ENCODE measurements around the gene CSRNP3.
A peak's percentile ranks its signal among the peaks of the same experiment; 100 is the strongest.

CSRNP3 gene

GRCh38 chr2:165469417-165469816 is at the start of gene CSRNP3:
Gene CSRNP3 (plus strand): TSS chr2:165469698. CDS start chr2:165595066, 125,368 bp downstream.
- H3K36me3 ChIP-seq (ENCODE audit: insufficient read depth, low read length), result no peaks in the 10 kb centered on the region
- H3K27me3 ChIP-seq (ENCODE audit: control insufficient read depth in 1 of 2, insufficient read depth in 2 of 2, low read length in 2 of 2), result no peaks in the 10 kb centered on the region
- H3K9ac ChIP-seq (ENCODE audit: low read length), result peak within 1 kb of the TSS; percentile 20
- peak within 1 kb of the TSS; percentile 49 to 58 for H3K4me3 ChIP-seq (ENCODE audit: low read depth in 1 of 2, low read length in 2 of 2)
- H3K27ac ChIP-seq (ENCODE audit: low read depth, low read length), result no peak within 1 kb of the TSS
- no peaks in the 10 kb centered on the region for H3K4me1 ChIP-seq (ENCODE audit: insufficient read depth, low read length)
- no peaks in the 10 kb centered on the region for H3K9me3 ChIP-seq (ENCODE audit: low read length)

GRCh38 chr2:165420231-165420630 is 49.3 kb upstream of the CSRNP3 start:
- no peak overlapping the region for H3K27ac ChIP-seq (ENCODE audit: low read depth, low read length)
- H3K4me1 ChIP-seq (ENCODE audit: insufficient read depth, low read length), result no peaks in the 10 kb centered on the region
- no peak overlapping the region for H3K4me3 ChIP-seq (ENCODE audit: low read depth in 1 of 2, low read length in 2 of 2)
- H3K27me3 ChIP-seq (ENCODE audit: control insufficient read depth in 1 of 2, insufficient read depth in 2 of 2, low read length in 2 of 2), result no peaks in the 10 kb centered on the region
- no peak overlapping the region for H3K9ac ChIP-seq (ENCODE audit: low read length)
- no peaks in the 10 kb centered on the region for H3K36me3 ChIP-seq (ENCODE audit: insufficient read depth, low read length)
- no peaks in the 10 kb centered on the region for H3K9me3 ChIP-seq (ENCODE audit: low read length)

- Histone ChIP-seq H3K27ac (ENCODE audit: low read depth, low read length) (no peak overlapping the region), H3K4me1 (ENCODE audit: insufficient read depth, low read length) (no peaks in the 10 kb centered on the region), H3K27me3 (ENCODE audit: control insufficient read depth in 1 of 2, insufficient read depth in 2 of 2, low read length in 2 of 2) (no peaks in the 10 kb centered on the region), H3K9ac (ENCODE audit: low read length) (no peak overlapping the region), H3K9me3 (ENCODE audit: low read length) (no peaks in the 10 kb centered on the region), H3K36me3 (ENCODE audit: insufficient read depth, low read length) (no peaks in the 10 kb centered on the region), H3K4me3 (ENCODE audit: low read depth in 1 of 2, low read length in 2 of 2) (no peak overlapping the region)
Measured at GRCh38 chr2:165423081-165423480, 46.4 kb upstream of the CSRNP3 start.

DNA sequence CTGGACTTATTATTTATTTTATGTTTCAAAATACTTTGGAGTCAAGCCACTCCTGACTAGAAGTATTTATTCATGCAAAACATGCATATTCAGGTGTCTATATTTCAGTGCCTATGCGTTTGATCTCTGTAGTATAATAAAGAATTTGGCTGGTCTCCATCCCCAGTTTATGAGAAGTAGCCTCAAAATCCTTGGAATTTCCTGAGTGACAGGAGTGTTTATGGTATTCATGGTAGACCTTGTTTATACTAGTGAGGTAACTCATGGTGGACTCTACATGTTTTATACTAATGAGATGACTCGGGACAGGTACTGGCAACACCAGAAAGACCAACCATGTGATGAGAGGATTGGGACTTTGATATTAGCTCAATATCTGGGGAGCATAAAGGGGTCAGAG is 43.9 kb upstream of the CSRNP3 start:
- no peaks in the 10 kb centered on the region for H3K27me3 ChIP-seq (ENCODE audit: control insufficient read depth in 1 of 2, insufficient read depth in 2 of 2, low read length in 2 of 2)
- no peaks in the 10 kb centered on the region for H3K36me3 ChIP-seq (ENCODE audit: insufficient read depth, low read length)
- H3K27ac ChIP-seq (ENCODE audit: low read depth, low read length), result no peak overlapping the region
- no peaks in the 10 kb centered on the region for H3K4me1 ChIP-seq (ENCODE audit: insufficient read depth, low read length)
- H3K9ac ChIP-seq (ENCODE audit: low read length), result no peak overlapping the region
- H3K4me3 ChIP-seq (ENCODE audit: low read depth in 1 of 2, low read length in 2 of 2), result no peak overlapping the region
- no peaks in the 10 kb centered on the region for H3K9me3 ChIP-seq (ENCODE audit: low read length)

DNA sequence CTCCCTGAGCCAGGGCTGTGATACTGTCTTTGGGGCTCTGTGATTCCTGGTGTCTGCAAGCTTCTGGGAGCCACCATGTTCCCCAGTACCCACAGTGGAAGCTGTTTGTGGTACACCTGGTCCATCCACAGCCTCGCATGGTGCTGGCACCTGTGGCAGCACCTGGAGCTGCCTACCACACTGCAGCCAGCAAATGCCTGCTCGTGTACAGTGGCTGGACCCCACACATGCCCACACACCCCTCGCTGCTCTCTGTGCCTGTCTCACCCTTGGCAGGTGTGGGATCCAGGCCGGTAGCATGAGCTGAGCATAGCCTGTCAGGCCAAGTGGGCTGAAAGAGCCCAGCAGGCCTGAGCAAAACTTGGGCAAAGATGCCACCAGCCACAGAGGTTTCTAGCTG is 41.8 kb upstream of the CSRNP3 start:
- H3K9ac ChIP-seq (ENCODE audit: low read length), result no peak overlapping the region
- H3K4me1 ChIP-seq (ENCODE audit: insufficient read depth, low read length), result no peaks in the 10 kb centered on the region
- H3K9me3 ChIP-seq (ENCODE audit: low read length), result no peaks in the 10 kb centered on the region
- H3K36me3 ChIP-seq (ENCODE audit: insufficient read depth, low read length), result no peaks in the 10 kb centered on the region
- no peak overlapping the region for H3K4me3 ChIP-seq (ENCODE audit: low read depth in 1 of 2, low read length in 2 of 2)
- H3K27me3 ChIP-seq (ENCODE audit: control insufficient read depth in 1 of 2, insufficient read depth in 2 of 2, low read length in 2 of 2), result no peaks in the 10 kb centered on the region
- no peak overlapping the region for H3K27ac ChIP-seq (ENCODE audit: low read depth, low read length)

DNA sequence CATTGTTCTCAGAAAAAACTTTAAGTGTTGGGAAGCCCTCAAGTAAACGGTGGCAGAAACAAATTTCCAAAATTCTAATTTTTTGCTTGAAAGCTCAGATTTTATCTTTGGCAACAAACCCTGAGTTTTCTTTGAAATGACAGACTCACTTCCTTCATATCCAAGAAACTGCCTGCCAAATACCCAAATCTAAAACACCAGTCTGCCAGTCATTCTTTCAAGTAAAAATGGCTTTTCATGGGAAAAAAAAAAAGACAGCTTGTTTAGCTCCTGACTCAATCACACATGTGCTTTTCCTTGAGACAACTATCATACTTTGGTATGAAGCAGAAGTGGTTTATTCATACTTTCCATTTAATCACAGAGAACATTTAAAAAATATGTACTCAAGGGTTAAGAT is 40.6 kb upstream of the CSRNP3 start:
- Histone ChIP-seq H3K4me1 (ENCODE audit: insufficient read depth, low read length) (no peaks in the 10 kb centered on the region), H3K27ac (ENCODE audit: low read depth, low read length) (no peak overlapping the region), H3K4me3 (ENCODE audit: low read depth in 1 of 2, low read length in 2 of 2) (no peak overlapping the region), H3K27me3 (ENCODE audit: control insufficient read depth in 1 of 2, insufficient read depth in 2 of 2, low read length in 2 of 2) (no peaks in the 10 kb centered on the region), H3K36me3 (ENCODE audit: insufficient read depth, low read length) (no peaks in the 10 kb centered on the region), H3K9ac (ENCODE audit: low read length) (no peak overlapping the region), H3K9me3 (ENCODE audit: low read length) (no peaks in the 10 kb centered on the region)

DNA sequence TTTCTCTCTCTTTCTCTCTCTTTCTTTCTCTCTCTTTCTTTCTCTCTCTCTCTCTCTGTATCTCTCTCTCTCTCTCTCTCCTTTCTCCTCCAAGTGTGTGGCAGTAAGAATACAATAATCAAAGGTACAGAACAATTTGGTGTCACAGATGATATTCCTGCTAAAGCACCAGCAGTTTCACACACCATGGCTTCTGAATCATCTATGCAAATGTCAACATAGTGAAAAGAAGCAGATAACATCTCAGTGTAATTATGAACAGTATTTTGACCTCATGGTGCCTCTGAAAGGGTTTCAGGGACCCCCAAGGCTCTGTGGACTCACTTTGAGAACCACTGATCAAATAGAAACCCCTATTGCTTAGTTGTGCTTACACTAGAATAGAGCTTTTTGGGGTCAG is 38.5 kb upstream of the CSRNP3 start:
- H3K4me3 ChIP-seq (ENCODE audit: low read depth in 1 of 2, low read length in 2 of 2), result no peak overlapping the region
- no peaks in the 10 kb centered on the region for H3K27me3 ChIP-seq (ENCODE audit: control insufficient read depth in 1 of 2, insufficient read depth in 2 of 2, low read length in 2 of 2)
- no peaks in the 10 kb centered on the region for H3K4me1 ChIP-seq (ENCODE audit: insufficient read depth, low read length)
- H3K36me3 ChIP-seq (ENCODE audit: insufficient read depth, low read length), result no peaks in the 10 kb centered on the region
- no peaks in the 10 kb centered on the region for H3K9me3 ChIP-seq (ENCODE audit: low read length)
- H3K27ac ChIP-seq (ENCODE audit: low read depth, low read length), result no peak overlapping the region
- H3K9ac ChIP-seq (ENCODE audit: low read length), result no peak overlapping the region

DNA sequence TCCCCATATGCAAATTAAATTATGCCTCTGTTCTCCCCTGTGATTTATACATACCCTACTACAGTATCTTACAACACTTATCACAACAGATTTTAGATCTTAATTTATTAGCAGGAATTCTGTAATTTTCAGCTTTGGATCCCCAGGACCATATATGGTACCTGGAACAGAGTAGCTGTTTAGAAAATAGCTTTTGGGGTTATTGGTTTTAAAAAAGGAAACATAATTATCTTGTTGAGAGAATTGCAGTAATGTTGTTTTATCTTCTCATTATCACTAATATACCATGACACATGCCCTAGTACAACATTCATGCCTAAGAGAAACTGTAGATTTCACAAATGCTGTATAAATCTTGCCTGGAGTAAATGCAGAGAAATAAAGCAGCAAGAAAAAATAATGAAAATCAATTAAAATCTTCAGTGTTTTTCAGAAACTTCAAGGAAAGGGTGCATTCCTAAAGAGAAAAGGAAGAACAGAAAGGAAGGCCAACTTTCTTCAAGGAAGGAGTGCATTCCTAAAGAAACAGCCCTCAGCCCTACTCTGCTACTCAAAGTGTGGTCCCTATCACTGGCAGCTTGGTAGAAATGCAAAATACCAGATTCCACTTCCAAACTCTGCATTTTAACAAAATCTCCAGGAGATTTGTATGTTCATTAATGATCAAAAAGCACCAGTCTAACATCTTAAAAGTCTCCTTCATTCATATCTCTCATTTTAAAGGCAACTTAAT is 37.1 kb upstream of the CSRNP3 start:
- no peaks in the 10 kb centered on the region for H3K36me3 ChIP-seq (ENCODE audit: insufficient read depth, low read length)

GRCh38 chr2:165434865-165435496 is 34.5 kb upstream of the CSRNP3 start:
- no peak overlapping the region for H3K27ac ChIP-seq (ENCODE audit: low read depth, low read length)
- no peak overlapping the region for H3K4me3 ChIP-seq (ENCODE audit: low read depth in 1 of 2, low read length in 2 of 2)
- no peaks in the 10 kb centered on the region for H3K27me3 ChIP-seq (ENCODE audit: control insufficient read depth in 1 of 2, insufficient read depth in 2 of 2, low read length in 2 of 2)
- no peaks in the 10 kb centered on the region for H3K36me3 ChIP-seq (ENCODE audit: insufficient read depth, low read length)
- H3K4me1 ChIP-seq (ENCODE audit: insufficient read depth, low read length), result no peaks in the 10 kb centered on the region
- no peak overlapping the region for H3K9ac ChIP-seq (ENCODE audit: low read length)
- no peaks in the 10 kb centered on the region for H3K9me3 ChIP-seq (ENCODE audit: low read length)

More for the DNA sequence above, 37.1 kb upstream of the CSRNP3 start:
- Histone ChIP-seq H3K27me3 (ENCODE audit: control insufficient read depth in 1 of 2, insufficient read depth in 2 of 2, low read length in 2 of 2) (no peaks in the 10 kb centered on the region), H3K9ac (ENCODE audit: low read length) (no peak overlapping the region), H3K4me3 (ENCODE audit: low read depth in 1 of 2, low read length in 2 of 2) (no peak overlapping the region), H3K4me1 (ENCODE audit: insufficient read depth, low read length) (no peaks in the 10 kb centered on the region), H3K27ac (ENCODE audit: low read depth, low read length) (no peak overlapping the region), H3K9me3 (ENCODE audit: low read length) (no peaks in the 10 kb centered on the region)

GRCh38 chr2:165435611-165436010 is 33.9 kb upstream of the CSRNP3 start:
- H3K4me3 ChIP-seq (ENCODE audit: low read depth in 1 of 2, low read length in 2 of 2), result no peak overlapping the region
- no peak overlapping the region for H3K9ac ChIP-seq (ENCODE audit: low read length)
- H3K4me1 ChIP-seq (ENCODE audit: insufficient read depth, low read length), result no peaks in the 10 kb centered on the region
- no peak overlapping the region for H3K27ac ChIP-seq (ENCODE audit: low read depth, low read length)
- no peaks in the 10 kb centered on the region for H3K27me3 ChIP-seq (ENCODE audit: control insufficient read depth in 1 of 2, insufficient read depth in 2 of 2, low read length in 2 of 2)
- no peaks in the 10 kb centered on the region for H3K9me3 ChIP-seq (ENCODE audit: low read length)
- no peaks in the 10 kb centered on the region for H3K36me3 ChIP-seq (ENCODE audit: insufficient read depth, low read length)

- no peaks in the 10 kb centered on the region for H3K36me3 ChIP-seq (ENCODE audit: insufficient read depth, low read length)
- no peak overlapping the region for H3K9ac ChIP-seq (ENCODE audit: low read length)
- H3K4me1 ChIP-seq (ENCODE audit: insufficient read depth, low read length), result no peaks in the 10 kb centered on the region
- no peak overlapping the region for H3K27ac ChIP-seq (ENCODE audit: low read depth, low read length)
- H3K27me3 ChIP-seq (ENCODE audit: control insufficient read depth in 1 of 2, insufficient read depth in 2 of 2, low read length in 2 of 2), result no peaks in the 10 kb centered on the region
- no peaks in the 10 kb centered on the region for H3K9me3 ChIP-seq (ENCODE audit: low read length)
- no peak overlapping the region for H3K4me3 ChIP-seq (ENCODE audit: low read depth in 1 of 2, low read length in 2 of 2)
Measured at GRCh38 chr2:165436559-165436958, 32.9 kb upstream of the CSRNP3 start.

GRCh38 chr2:165440367-165440766 is 29.1 kb upstream of the CSRNP3 start:
- Histone ChIP-seq H3K4me1 (ENCODE audit: insufficient read depth, low read length) (no peaks in the 10 kb centered on the region), H3K9ac (ENCODE audit: low read length) (no peak overlapping the region), H3K27me3 (ENCODE audit: control insufficient read depth in 1 of 2, insufficient read depth in 2 of 2, low read length in 2 of 2) (no peaks in the 10 kb centered on the region), H3K4me3 (ENCODE audit: low read depth in 1 of 2, low read length in 2 of 2) (no peak overlapping the region), H3K36me3 (ENCODE audit: insufficient read depth, low read length) (no peaks in the 10 kb centered on the region), H3K9me3 (ENCODE audit: low read length) (no peaks in the 10 kb centered on the region), H3K27ac (ENCODE audit: low read depth, low read length) (no peak overlapping the region)
